Psoas muscle (tissue), 8 donors: ENCODE results near the gene WDR70. TPM values are rescaled to one million over a fixed set of nuclear protein-coding genes. Genes with fewer than 3 reads are reported as not detected.
"Not testable (repeated sequence)": the region's sequence is repeated elsewhere in the genome, so short reads cannot be mapped to it uniquely, and the experiment has no call there.

Experiments used
- ATAC-seq, 4 donors: fragments of 200-7000 bp; cut with Tn5 transposase; one replicate each; pipeline ENCODE4 v1.9.1; 2020; ENCODE audit warnings: moderate library complexity in 3 of 4, mild to moderate bottlenecking in 2 of 4
- DNase-seq, 2 donors: peaks; one replicate each; pipeline ENCODE4 v3.0.0-alpha.2; 2020
- H3K27ac ChIP-seq: fragments of 200-600 bp; one replicate; pipeline ENCODE4 v1.8.0; 2022
- H3K27me3 ChIP-seq, 3 donors: fragments of 200-600 bp in 1 of 3; one replicate each; pipeline versions ENCODE4 v1.6.1 to v1.8.0; 2013 to 2022; ENCODE audit warnings: low read length in 2 of 3, mild to moderate bottlenecking in 2 of 3, moderate library complexity in 1 of 3; ENCODE audit not compliant: insufficient read depth in 3 of 3
- H3K36me3 ChIP-seq, 2 donors: fragments of 200-600 bp in 1 of 2; one replicate each; pipeline versions ENCODE4 v1.6.1 to v1.8.0; 2013 to 2022; ENCODE audit warnings: low read depth in 1 of 2, mild to moderate bottlenecking in 1 of 2, moderate library complexity in 1 of 2; ENCODE audit not compliant: insufficient read depth in 1 of 2
- H3K4me1 ChIP-seq: fragments of 200-600 bp; one replicate; pipeline ENCODE4 v1.8.0; 2022
- H3K4me3 ChIP-seq: fragments of 200-600 bp; one replicate; pipeline ENCODE4 v1.8.0; 2022; ENCODE audit warnings: mild to moderate bottlenecking
- H3K9me3 ChIP-seq: fragments of 200-600 bp; one replicate; pipeline ENCODE4 v1.8.0; 2022
- WGBS, 3 donors: extraction: QIAGEN DNeasy Blood & Tissue Kit; methylation state at CpG; one replicate each; pipeline versions ENCODE4 v1.1.6 to v1.1.7; 2013; 5-methylcytosine and 5-hydroxymethylcytosine counted together
- intact Hi-C, 2 donors: fragments of 100-400 bp; cut with DNase I; formaldehyde crosslinking; loops; one replicate each; pipeline versions ENCODE4 v1.11.0 to v1.14.2; 2022
- polyA plus RNA-seq, 3 donors: library from polyadenylated mRNA; stranded (reverse); fragments of 200-250 nt; gene quantifications; one replicate each; pipeline ENCODE4 v1.2.3, GENCODE V29; 2013
- total RNA-seq, 4 donors: library from RNA; stranded (reverse); fragmentation: NEBNext Ultra II Directional in 2 of 4; extraction: Animal tissue kit (Norgen Biotek cat#: 25700) in 2 of 4; gene quantifications; one replicate each; pipeline versions ENCODE4 v1.2.1 to v1.2.4, GENCODE V29; 2021 to 2023
- TF ChIP-seq, protein P1 (sequence below): fragments of 200-600 bp; IDR thresholded peaks from one replicate; pipeline ENCODE4 v1.8.0; 2022; ENCODE audit warnings: antibody characterized with exemption
- donor health status: healthy with polysubstance abuse.
- donor health status: DM: no; HTN: no; CAD: no; lungs with moderate emphysema.
- donor health status: Bipolar disorder and iron deficiency.
- donor health status: healthy.
- donor health status: DM: yes; HTN: yes; CAD: no.
- donor health status: DM: no; HTN: no; CAD: no.
- donor health status: DM: no; HTN: no; CAD: no.
- donor health status: DM: yes; HTN: yes; CAD: no.

WDR70 gene
- total and polyA plus RNA-seq, 7 donors = 16.3 to 37.8 (median 26.0) TPM

DNA sequence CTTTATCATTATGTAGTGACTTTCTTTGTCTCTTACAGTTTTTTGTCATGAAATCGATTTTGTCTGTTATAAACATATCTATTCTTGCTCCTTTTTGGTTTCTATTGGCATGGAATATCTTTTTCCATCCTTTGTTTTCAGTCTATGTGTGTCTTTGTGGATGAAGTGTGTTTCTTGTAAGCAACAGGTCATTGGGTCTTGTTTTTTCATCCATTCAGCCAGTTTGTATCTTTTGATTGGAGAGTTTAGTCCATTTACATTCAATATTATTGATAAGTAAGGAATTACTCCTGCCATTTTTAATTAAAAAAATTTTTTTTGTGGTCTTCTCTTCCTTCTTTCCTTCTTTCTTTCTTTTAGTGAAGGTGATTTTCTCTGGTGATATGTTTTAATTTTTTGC is 266.6 kb downstream of the WDR70 start:
- H3K27ac ChIP-seq = no peak overlapping the region
- peaks cover 8% of the 10 kb centered on the region for H3K4me1 ChIP-seq
- peaks cover 10% of the 10 kb centered on the region for H3K9me3 ChIP-seq
- DNase-seq (no peak), ATAC-seq (no peak)
- intact Hi-C loops = no loop called here
- no peaks in the 10 kb centered on the region for H3K36me3 ChIP-seq
- TF ChIP-seq, protein P1, sequence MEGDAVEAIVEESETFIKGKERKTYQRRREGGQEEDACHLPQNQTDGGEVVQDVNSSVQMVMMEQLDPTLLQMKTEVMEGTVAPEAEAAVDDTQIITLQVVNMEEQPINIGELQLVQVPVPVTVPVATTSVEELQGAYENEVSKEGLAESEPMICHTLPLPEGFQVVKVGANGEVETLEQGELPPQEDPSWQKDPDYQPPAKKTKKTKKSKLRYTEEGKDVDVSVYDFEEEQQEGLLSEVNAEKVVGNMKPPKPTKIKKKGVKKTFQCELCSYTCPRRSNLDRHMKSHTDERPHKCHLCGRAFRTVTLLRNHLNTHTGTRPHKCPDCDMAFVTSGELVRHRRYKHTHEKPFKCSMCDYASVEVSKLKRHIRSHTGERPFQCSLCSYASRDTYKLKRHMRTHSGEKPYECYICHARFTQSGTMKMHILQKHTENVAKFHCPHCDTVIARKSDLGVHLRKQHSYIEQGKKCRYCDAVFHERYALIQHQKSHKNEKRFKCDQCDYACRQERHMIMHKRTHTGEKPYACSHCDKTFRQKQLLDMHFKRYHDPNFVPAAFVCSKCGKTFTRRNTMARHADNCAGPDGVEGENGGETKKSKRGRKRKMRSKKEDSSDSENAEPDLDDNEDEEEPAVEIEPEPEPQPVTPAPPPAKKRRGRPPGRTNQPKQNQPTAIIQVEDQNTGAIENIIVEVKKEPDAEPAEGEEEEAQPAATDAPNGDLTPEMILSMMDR = no peak
- no peak overlapping the region for H3K4me3 ChIP-seq
- 92 to 95% (median 93%) methylated on average over 1 of the region's 1 CpG for WGBS, 3 donors
- no peaks in the 10 kb centered on the region for H3K27me3 ChIP-seq

- H3K4me3 ChIP-seq, ATAC-seq, H3K9me3 ChIP-seq, H3K27me3 ChIP-seq, H3K27ac ChIP-seq, H3K36me3 ChIP-seq, H3K4me1 ChIP-seq, DNase-seq, intact Hi-C loops: not testable (repeated sequence)
- 96 to 100% (median 97%) methylated on average over 1 of the region's 1 CpG for WGBS, 3 donors
These were observed 275.4 kb downstream of the WDR70 start for GRCh38 chr5:37654566-37654965.

GRCh38 chr5:37657046-37657445 is 277.9 kb downstream of the WDR70 start:
- Histone ChIP-seq H3K27me3 (no peaks in the 10 kb centered on the region), H3K27ac (no peak overlapping the region), H3K4me1 (no peaks in the 10 kb centered on the region), H3K36me3 (no peaks in the 10 kb centered on the region), H3K9me3 (no peaks in the 10 kb centered on the region), H3K4me3 (no peak overlapping the region)
- TF ChIP-seq, protein P1 = no peak
- no peak for DNase-seq
- ATAC-seq = no peak
- intact Hi-C loops = no loop called here
- WGBS, 3 donors = 81 to 97% (median 84%) methylated on average over 4 of the region's 4 CpGs

- no peaks in the 10 kb centered on the region for H3K9me3 ChIP-seq
- no peaks in the 10 kb centered on the region for H3K36me3 ChIP-seq
- ATAC-seq (peak in 1 of 4 donors; percentile 28), DNase-seq (no peak)
- TF ChIP-seq, protein P1 = no peak
- no peak overlapping the region for H3K27ac ChIP-seq
- H3K4me3 ChIP-seq = no peak overlapping the region
- H3K4me1 ChIP-seq = no peaks in the 10 kb centered on the region
- intact Hi-C loops = no loop called here
- WGBS, 3 donors = 75 to 82% (median 80%) methylated on average over 2 of the region's 2 CpGs
- H3K27me3 ChIP-seq = no peaks in the 10 kb centered on the region
These were observed 279.3 kb downstream of the WDR70 start for GRCh38 chr5:37658440-37658839.

GRCh38 chr5:37660319-37660718 is 281.2 kb downstream of the WDR70 start:
- H3K4me1 ChIP-seq = peaks cover 4% of the 10 kb centered on the region
- DNase-seq = no peak
- TF ChIP-seq, protein P1 = no peak
- H3K36me3 ChIP-seq = no peaks in the 10 kb centered on the region
- no peak overlapping the region for H3K27ac ChIP-seq
- H3K4me3 ChIP-seq = no peak overlapping the region
- H3K27me3 ChIP-seq = no peaks in the 10 kb centered on the region
- intact Hi-C loops = loop anchor here (10.0 kb wide), 2 partner anchors 56 to 246 kb away; no protein-coding TSS in a partner anchor
- no peak for ATAC-seq
- no peaks in the 10 kb centered on the region for H3K9me3 ChIP-seq
